GM19324 (cell line): ENCODE data around the gene RHOT2.
"Not testable (repeated sequence)": the region's sequence is repeated elsewhere in the genome, so short reads cannot be mapped to it uniquely, and the experiment has no call there.

Experiments used
- ATAC-seq: cut with Tn5 transposase; IDR thresholded peaks from one replicate; pipeline ENCODE4 v1.9.1; 2021; ENCODE audit warnings: mild to moderate bottlenecking, moderate library complexity; ENCODE audit not compliant: unreplicated experiment, low FRiP score

RHOT2 gene

GRCh38 chr16:679814-680624 lies 12.1 kb downstream of the RHOT2 start, which contains the start of gene STUB1:
Gene STUB1, plus strand, starts transcription at chr16:680410. Its CDS starts 116 bp downstream, at chr16:680526.
- ATAC-seq = peak; percentile 61

- peak; percentile 2 for ATAC-seq
These were observed 12.7 kb downstream of the RHOT2 start for GRCh38 chr16:680625-680945.

GRCh38 chr16:680967-681745 lies 13.2 kb downstream of the RHOT2 start:
- ATAC-seq = no peak

- ATAC-seq = no peak
These were observed 14.0 kb downstream of the RHOT2 start for GRCh38 chr16:681746-682427.

- ATAC-seq = no peak
These were observed 14.8 kb downstream of the RHOT2 start for GRCh38 chr16:682493-683395.

- no peak for ATAC-seq
These were observed 15.6 kb downstream of the RHOT2 start for GRCh38 chr16:683396-684070.

GRCh38 chr16:684071-684794 lies 16.3 kb downstream of the RHOT2 start, which contains the start of gene JMJD8:
Gene JMJD8, minus strand, starts transcription at chr16:684334. Its CDS starts 15 bp downstream, at chr16:684319.
- peak; percentile 50 for ATAC-seq

- ATAC-seq = no peak
These were observed 17.2 kb downstream of the RHOT2 start for GRCh38 chr16:684961-685696.

- no peak for ATAC-seq
These were observed 18.0 kb downstream of the RHOT2 start for GRCh38 chr16:685967-686366.

GRCh38 chr16:686459-687260 lies 18.7 kb downstream of the RHOT2 start:
- ATAC-seq = no peak

- ATAC-seq = no peak
These were observed 19.6 kb downstream of the RHOT2 start for GRCh38 chr16:687499-687898.

GRCh38 chr16:689175-689897 lies 21.4 kb downstream of the RHOT2 start:
- ATAC-seq = no peak

GRCh38 chr16:691242-691641 lies 23.3 kb downstream of the RHOT2 start:
- not testable (repeated sequence) for ATAC-seq

- ATAC-seq = no peak
These were observed 24.6 kb downstream of the RHOT2 start for GRCh38 chr16:692356-693108.

- no peak for ATAC-seq
These were observed 25.4 kb downstream of the RHOT2 start for GRCh38 chr16:693364-693763.

GRCh38 chr16:693766-694165 lies 25.8 kb downstream of the RHOT2 start:
- ATAC-seq = no peak
